ENCODE measurements around the gene RASA4B. TPM values are rescaled to one million over a fixed set of nuclear protein-coding genes. Genes with fewer than 3 reads are reported as not detected.

Gene RASA4B
- total RNA-seq, 1 donor from 2014 or later = 6.2 TPM

DNA sequence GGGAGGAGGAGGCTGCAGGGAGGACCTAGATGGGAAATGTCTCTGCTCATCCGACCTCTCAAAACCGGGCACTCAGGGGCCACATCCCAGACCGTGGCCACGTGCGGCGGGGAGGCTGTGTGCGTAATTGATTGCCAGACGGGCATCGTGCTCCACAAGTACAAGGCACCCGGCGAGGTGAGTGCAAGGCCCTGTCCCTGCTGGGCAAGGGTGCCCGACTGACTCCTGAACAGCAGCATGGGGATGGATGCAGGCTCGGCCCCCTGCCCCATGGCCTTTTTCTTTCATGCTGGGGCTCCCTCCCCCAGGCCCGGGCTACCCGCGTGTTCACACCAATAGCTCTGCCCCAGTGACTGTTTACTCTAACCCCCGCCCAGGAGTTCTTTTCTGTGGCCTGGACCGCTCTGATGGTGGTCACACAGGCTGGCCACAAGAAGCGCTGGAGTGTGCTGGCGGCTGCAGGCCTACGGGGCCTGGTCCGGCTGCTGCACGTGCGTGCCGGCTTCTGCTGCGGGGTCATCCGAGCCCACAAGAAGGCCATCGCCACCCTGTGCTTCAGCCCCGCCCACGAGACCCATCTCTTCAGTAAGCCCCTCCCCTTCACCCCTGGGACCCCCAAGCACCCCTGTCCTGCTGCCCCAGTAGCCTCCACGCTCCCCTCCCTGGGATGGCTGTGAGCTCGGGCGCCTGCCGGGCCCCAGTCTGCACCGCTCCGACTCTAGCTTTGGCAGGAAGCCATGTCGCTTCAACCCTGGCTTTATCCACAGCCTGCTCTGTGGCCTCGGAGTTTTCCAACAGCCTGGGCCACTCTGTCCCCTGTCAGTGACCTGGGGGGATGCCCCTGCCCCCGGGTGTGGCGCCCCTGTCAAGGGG lies 48.9 kb downstream of the RASA4B start:
- peaks cover 13% of the 10 kb centered on the region for H3K27me3 Mint-ChIP-seq (ENCODE audit: unreplicated experiment)
- no peak overlapping the region for H3K4me3 Mint-ChIP-seq (ENCODE audit: unreplicated experiment)
- TF ChIP-seq, protein P1, sequence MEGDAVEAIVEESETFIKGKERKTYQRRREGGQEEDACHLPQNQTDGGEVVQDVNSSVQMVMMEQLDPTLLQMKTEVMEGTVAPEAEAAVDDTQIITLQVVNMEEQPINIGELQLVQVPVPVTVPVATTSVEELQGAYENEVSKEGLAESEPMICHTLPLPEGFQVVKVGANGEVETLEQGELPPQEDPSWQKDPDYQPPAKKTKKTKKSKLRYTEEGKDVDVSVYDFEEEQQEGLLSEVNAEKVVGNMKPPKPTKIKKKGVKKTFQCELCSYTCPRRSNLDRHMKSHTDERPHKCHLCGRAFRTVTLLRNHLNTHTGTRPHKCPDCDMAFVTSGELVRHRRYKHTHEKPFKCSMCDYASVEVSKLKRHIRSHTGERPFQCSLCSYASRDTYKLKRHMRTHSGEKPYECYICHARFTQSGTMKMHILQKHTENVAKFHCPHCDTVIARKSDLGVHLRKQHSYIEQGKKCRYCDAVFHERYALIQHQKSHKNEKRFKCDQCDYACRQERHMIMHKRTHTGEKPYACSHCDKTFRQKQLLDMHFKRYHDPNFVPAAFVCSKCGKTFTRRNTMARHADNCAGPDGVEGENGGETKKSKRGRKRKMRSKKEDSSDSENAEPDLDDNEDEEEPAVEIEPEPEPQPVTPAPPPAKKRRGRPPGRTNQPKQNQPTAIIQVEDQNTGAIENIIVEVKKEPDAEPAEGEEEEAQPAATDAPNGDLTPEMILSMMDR (IDR thresholded peaks at IDR 0.05; ENCODE audit: unreplicated experiment) = no peak
- DNase-seq (ENCODE audit: low spot score) = no peak
- H3K4me1 Mint-ChIP-seq (ENCODE audit: unreplicated experiment) = peaks cover 11% of the 10 kb centered on the region
- no peak overlapping the region for H3K27ac Mint-ChIP-seq (ENCODE audit: unreplicated experiment)
- peaks cover 15% of the 10 kb centered on the region for H3K36me3 Mint-ChIP-seq (ENCODE audit: low read depth, unreplicated experiment)
- no peaks in the 10 kb centered on the region for H3K9me3 Mint-ChIP-seq (ENCODE audit: unreplicated experiment)

DNA sequence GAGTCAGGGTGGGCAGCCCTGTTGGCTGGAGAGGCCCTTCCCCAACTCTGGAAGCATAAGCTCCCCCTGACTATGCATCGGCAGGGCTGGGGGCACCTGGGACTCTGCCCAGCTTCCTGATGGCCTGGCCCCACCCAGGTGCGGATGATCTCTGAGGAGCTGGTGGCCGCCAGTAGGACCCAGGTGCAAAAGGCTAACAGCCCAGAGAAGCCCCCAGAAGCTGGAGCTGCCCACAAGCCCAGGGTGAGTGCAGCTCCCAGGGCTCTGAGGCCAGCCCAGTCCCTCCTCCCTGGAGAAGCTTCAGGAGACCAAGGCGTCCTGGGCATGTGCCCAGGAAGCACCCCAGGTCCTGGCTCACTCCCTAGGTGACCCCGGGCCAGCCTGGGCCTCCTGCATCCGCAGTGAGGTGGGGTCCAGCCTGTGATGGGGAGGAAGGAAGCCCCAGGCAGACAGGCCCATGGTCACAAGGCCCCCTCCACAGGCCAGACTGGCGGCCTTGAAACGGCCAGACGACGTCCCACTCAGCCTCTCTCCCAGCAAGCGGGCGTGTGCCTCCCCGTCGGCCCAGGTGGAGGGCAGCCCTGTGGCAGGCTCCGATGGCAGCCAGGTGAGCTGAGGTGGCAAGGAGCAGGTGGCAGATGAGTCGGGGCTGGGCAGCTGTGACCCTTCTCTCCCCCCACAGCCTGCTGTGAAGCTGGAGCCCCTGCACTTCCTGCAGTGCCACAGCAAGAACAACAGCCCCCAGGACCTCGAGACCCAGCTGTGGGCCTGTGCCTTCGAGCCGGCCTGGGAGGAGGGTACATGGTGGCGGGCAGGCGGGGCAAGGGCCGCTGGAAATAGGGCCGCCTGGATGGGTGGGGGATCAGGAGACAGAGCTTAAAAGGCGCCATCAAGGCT lies 49.7 kb downstream of the RASA4B start:
- Mint-ChIP-seq H3K4me1 (ENCODE audit: unreplicated experiment) (peaks cover 14% of the 10 kb centered on the region), H3K27ac (ENCODE audit: unreplicated experiment) (no peak overlapping the region), H3K27me3 (ENCODE audit: unreplicated experiment) (peaks cover 13% of the 10 kb centered on the region), H3K36me3 (ENCODE audit: low read depth, unreplicated experiment) (peaks cover 15% of the 10 kb centered on the region), H3K4me3 (ENCODE audit: unreplicated experiment) (no peak overlapping the region), H3K9me3 (ENCODE audit: unreplicated experiment) (no peaks in the 10 kb centered on the region)
- TF ChIP-seq, protein P1 (IDR thresholded peaks at IDR 0.05; ENCODE audit: unreplicated experiment) = no peak
- DNase-seq (ENCODE audit: low spot score) = no peak

DNA sequence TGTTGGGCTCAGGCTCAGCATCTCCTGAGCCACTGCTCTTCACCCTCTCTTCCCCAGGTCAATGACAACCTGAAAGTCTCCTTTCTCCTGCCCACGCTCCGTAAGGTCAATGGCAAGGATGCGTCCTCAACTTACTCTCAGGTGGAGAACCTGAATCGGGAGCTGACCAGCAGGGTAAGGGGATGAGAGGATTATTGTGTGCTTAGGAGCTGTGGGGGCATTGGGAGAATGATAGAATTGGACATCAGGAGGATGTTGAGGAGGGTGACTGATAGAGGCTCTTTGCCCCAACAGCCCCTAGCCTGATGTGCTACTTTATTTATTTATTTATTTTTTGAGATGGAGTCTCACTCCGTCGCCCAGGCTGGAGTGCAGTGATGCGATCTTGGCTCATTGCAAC lies 51.5 kb downstream of the RASA4B start:
- DNase-seq (ENCODE audit: low spot score) = no peak
- TF ChIP-seq, protein P1 (IDR thresholded peaks at IDR 0.05; ENCODE audit: unreplicated experiment) = no peak
- peaks cover 14% of the 10 kb centered on the region for H3K36me3 Mint-ChIP-seq (ENCODE audit: low read depth, unreplicated experiment)
- H3K4me1 Mint-ChIP-seq (ENCODE audit: unreplicated experiment) = peaks cover 14% of the 10 kb centered on the region
- peak overlapping the region; percentile 87 for H3K4me3 Mint-ChIP-seq (ENCODE audit: unreplicated experiment)
- H3K9me3 Mint-ChIP-seq (ENCODE audit: unreplicated experiment) = no peaks in the 10 kb centered on the region
- peaks cover 16% of the 10 kb centered on the region for H3K27me3 Mint-ChIP-seq (ENCODE audit: unreplicated experiment)
- no peak overlapping the region for H3K27ac Mint-ChIP-seq (ENCODE audit: unreplicated experiment)

DNA sequence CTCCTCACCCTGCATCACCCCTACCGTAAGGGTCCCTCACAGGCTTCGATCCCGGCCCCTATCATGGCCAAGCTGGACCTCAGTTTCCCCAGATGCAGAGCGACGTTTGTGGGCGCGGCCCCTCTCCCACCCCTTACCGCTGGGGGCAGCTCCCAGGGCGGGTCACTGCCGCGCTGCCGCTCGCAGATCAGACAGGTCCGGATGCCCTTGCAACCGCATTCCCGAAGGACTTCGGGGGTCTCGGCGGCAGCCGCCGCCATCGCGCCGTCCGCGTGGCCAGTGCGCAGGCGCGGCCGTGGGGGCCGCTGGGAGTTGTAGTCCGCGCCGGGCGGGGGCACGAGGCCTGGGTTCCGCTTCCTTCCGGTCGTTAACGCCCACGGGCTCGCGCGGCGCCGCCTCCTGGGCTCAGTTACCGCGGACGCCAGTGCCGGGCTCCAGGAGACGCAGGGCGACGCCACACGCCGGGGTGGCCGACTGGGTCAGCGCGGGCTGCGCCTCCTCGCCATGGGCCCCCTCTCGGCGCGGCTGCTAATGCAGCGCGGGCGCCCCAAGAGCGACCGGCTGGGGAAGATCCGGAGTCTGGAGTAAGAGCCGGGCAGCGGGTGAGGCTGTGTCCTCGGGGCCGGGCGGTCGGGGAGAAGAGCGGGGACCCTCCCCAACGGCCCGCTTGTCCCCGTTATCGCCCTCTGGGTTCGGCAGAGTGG lies 52.8 kb downstream of the RASA4B start, which contains the start of the genes ALKBH4 and LRWD1:
TSS of gene ALKBH4 (minus strand) at position 287 of the 704 bp plus-strand sequence. CDS start at position 260, 27 bp downstream.
TSS of gene LRWD1 (plus strand) at position 408 of the 704 bp plus-strand sequence. CDS start at position 505, 97 bp downstream.
- TF ChIP-seq, protein P1 (IDR thresholded peaks at IDR 0.05; ENCODE audit: unreplicated experiment) = peak; percentile 19
- peak; percentile 93 for DNase-seq (ENCODE audit: low spot score)
- peaks cover 15% of the 10 kb centered on the region for H3K36me3 Mint-ChIP-seq (ENCODE audit: low read depth, unreplicated experiment)
- H3K4me3 Mint-ChIP-seq (ENCODE audit: unreplicated experiment) = peak within 1 kb of the TSS; percentile 98
- peak within 1 kb of the TSS; percentile 36 for H3K27ac Mint-ChIP-seq (ENCODE audit: unreplicated experiment)
- peaks cover 12% of the 10 kb centered on the region for H3K27me3 Mint-ChIP-seq (ENCODE audit: unreplicated experiment)
- H3K4me1 Mint-ChIP-seq (ENCODE audit: unreplicated experiment) = peaks cover 14% of the 10 kb centered on the region
- no peaks in the 10 kb centered on the region for H3K9me3 Mint-ChIP-seq (ENCODE audit: unreplicated experiment)
